Mesendoderm (in vitro differentiated cells): ENCODE data around the gene P3H3.

ENCODE experiments used
- DNase-seq: peaks from one replicate; pipeline ENCODE4 v3.0.0; 2013
- H2AK5ac ChIP-seq: 2 replicates; pipeline ENCODE4 v1.6.1; 2013; ENCODE audit warnings: low read length, inconsistent platforms
- H2BK120ac ChIP-seq: 2 replicates; pipeline ENCODE4 v1.6.1; 2013; ENCODE audit warnings: low read depth, mild to moderate bottlenecking, low read length, moderate library complexity, mixed read lengths
- H2BK15ac ChIP-seq: replicated peaks from 2 replicates; pipeline ENCODE4 v1.6.1; 2013; ENCODE audit warnings: low read depth, mild to moderate bottlenecking, moderate library complexity
- H2BK5ac ChIP-seq: 2 replicates; pipeline ENCODE4 v1.6.1; 2013; ENCODE audit warnings: low read length, inconsistent platforms
- H3K18ac ChIP-seq: 2 replicates; pipeline ENCODE4 v1.6.1; 2013; ENCODE audit warnings: mild to moderate bottlenecking, low read length, mixed read lengths
- H3K23ac ChIP-seq: one replicate; pipeline ENCODE4 v1.6.1; 2013; ENCODE audit warnings: low read length
- H3K27ac ChIP-seq: 2 replicates; pipeline ENCODE4 v1.5.1; 2013; ENCODE audit warnings: low read depth, mild to moderate bottlenecking, inconsistent platforms, low read length, moderate library complexity
- H3K27me3 ChIP-seq: 2 replicates; pipeline ENCODE4 v1.6.1; 2013; ENCODE audit warnings: low read length, control low read depth, mild to moderate bottlenecking, inconsistent platforms; ENCODE audit not compliant: insufficient read depth, poor library complexity
- H3K36me3 ChIP-seq: 2 replicates; pipeline ENCODE4 v1.6.1; 2013; ENCODE audit warnings: low read length, inconsistent platforms; ENCODE audit not compliant: control insufficient read depth, insufficient read depth
- H3K4ac ChIP-seq: one replicate; pipeline ENCODE4 v1.6.1; 2013; ENCODE audit warnings: low read depth, mild to moderate bottlenecking, low read length, moderate library complexity
- H3K4me1 ChIP-seq: 2 replicates; pipeline ENCODE4 v1.6.1; 2013; ENCODE audit warnings: low read depth, low read length, inconsistent platforms; ENCODE audit not compliant: control insufficient read depth
- H3K4me2 ChIP-seq: 2 replicates; pipeline ENCODE4 v1.6.1; 2013; ENCODE audit warnings: low read length
- H3K4me3 ChIP-seq: 2 replicates; pipeline ENCODE4 v1.5.1; 2013; ENCODE audit warnings: mild to moderate bottlenecking, low read length
- H3K56ac ChIP-seq: one replicate; pipeline ENCODE4 v1.6.1; 2013; ENCODE audit warnings: low read length
- H3K79me1 ChIP-seq: 2 replicates; pipeline ENCODE4 v1.6.1; 2013; ENCODE audit warnings: low read length, inconsistent platforms
- H3K79me2 ChIP-seq: 2 replicates; pipeline ENCODE4 v1.6.1; 2013; ENCODE audit warnings: mild to moderate bottlenecking, low read length; ENCODE audit not compliant: control insufficient read depth, insufficient read depth
- H3K9ac ChIP-seq: 2 replicates; pipeline ENCODE4 v1.6.1; 2013; ENCODE audit warnings: low read length, inconsistent platforms
- H4K5ac ChIP-seq: one replicate; pipeline ENCODE4 v1.6.1; 2013; ENCODE audit warnings: low read length
- H4K8ac ChIP-seq: one replicate; pipeline ENCODE4 v1.6.1; 2013; ENCODE audit warnings: low read depth, mild to moderate bottlenecking, control low read depth, low read length, moderate library complexity
- WGBS: extraction: QIAGEN DNeasy Blood & Tissue Kit; methylation state at CpG from one replicate; pipeline ENCODE4 v1.1.7; 2013; ENCODE audit warnings: low lambda C conversion rate, missing lambda C conversion rate; ENCODE audit not compliant: insufficient coverage; ENCODE audit errors: extremely low coverage; 5-methylcytosine and 5-hydroxymethylcytosine counted together

Gene P3H3

DNA sequence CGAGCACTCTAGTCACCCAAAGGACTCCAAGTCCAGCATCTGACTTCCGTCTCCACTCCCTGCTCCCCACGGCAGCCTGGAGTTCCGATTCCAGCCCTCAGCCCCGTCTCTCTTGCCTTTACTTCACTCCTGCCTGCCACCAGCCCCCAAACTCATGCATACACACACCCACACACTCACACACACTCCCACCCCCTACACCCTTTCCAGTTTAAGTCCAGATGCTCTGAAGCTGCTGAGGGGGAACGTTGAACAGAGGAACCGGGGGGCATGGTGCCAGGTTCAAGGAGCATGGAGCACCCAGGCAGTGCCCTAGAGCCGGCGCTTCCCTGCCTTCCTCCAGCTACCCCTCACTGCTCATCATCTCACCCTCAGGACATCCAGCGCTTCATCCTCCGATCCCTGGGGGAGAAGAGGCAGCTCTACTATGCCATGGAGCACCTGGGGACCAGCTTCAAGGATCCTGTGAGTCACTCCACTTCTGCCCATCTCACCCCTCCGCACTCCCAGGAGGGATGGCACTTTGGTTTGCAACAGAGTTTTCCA lies 3.3 kb downstream of the P3H3 start:
- Histone ChIP-seq H3K79me1 (peaks cover 12% of the 10 kb centered on the region), H3K4me2 (no peak overlapping the region), H3K36me3 (peaks cover 7% of the 10 kb centered on the region), H3K27ac (no peak overlapping the region), H3K79me2 (peaks cover 4% of the 10 kb centered on the region), H2BK15ac (no peak overlapping the region), H3K4me1 (no peaks in the 10 kb centered on the region), H3K18ac (no peak overlapping the region), H3K27me3 (no peaks in the 10 kb centered on the region), H3K56ac (no peak overlapping the region), H2BK120ac (no peak overlapping the region), H4K5ac (no peak overlapping the region), H2AK5ac (no peak overlapping the region), H4K8ac (no peak overlapping the region), H2BK5ac (no peak overlapping the region), H3K9ac (no peak overlapping the region), H3K4ac (no peak overlapping the region), H3K23ac (no peak overlapping the region), H3K4me3 (no peak overlapping the region)
- no CpG with 5 or more reads among the region's 12 CpGs for WGBS
- no peak for DNase-seq

DNA sequence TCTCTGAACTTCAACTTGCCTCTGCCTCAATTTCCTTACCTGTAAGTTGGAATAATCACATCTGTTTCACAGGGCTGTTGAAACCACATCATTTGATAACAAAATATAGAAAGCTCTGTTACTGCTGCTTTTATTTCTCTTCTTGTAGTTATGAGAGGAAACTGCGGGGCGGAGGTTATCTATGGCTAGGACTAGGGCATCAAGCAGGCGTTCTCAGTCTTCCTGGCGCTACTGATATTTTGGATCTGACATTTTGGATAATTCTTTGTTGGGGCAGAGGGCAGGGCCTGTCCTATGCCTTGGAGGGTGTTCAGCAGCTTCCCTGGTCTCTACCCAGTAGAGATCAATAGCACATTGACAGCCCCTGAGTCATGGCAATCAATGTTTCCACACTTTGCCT lies 3.9 kb downstream of the P3H3 start:
- peaks cover 7% of the 10 kb centered on the region for H3K36me3 ChIP-seq
- H3K79me2 ChIP-seq = peaks cover 4% of the 10 kb centered on the region
- no peak overlapping the region for H3K23ac ChIP-seq
- no peaks in the 10 kb centered on the region for H3K4me1 ChIP-seq
- H2BK5ac ChIP-seq = no peak overlapping the region
- WGBS = no CpG with 5 or more reads among the region's 4 CpGs
- no peak overlapping the region for H2BK15ac ChIP-seq
- H3K18ac ChIP-seq = no peak overlapping the region
- peaks cover 12% of the 10 kb centered on the region for H3K79me1 ChIP-seq
- no peak overlapping the region for H4K5ac ChIP-seq
- no peak overlapping the region for H3K4me3 ChIP-seq
- H4K8ac ChIP-seq = no peak overlapping the region
- H2AK5ac ChIP-seq = no peak overlapping the region
- no peak overlapping the region for H3K56ac ChIP-seq
- no peak overlapping the region for H3K4me2 ChIP-seq
- no peak overlapping the region for H3K9ac ChIP-seq
- no peak overlapping the region for H2BK120ac ChIP-seq
- no peak for DNase-seq
- H3K27ac ChIP-seq = no peak overlapping the region
- H3K4ac ChIP-seq = no peak overlapping the region
- no peaks in the 10 kb centered on the region for H3K27me3 ChIP-seq

DNA sequence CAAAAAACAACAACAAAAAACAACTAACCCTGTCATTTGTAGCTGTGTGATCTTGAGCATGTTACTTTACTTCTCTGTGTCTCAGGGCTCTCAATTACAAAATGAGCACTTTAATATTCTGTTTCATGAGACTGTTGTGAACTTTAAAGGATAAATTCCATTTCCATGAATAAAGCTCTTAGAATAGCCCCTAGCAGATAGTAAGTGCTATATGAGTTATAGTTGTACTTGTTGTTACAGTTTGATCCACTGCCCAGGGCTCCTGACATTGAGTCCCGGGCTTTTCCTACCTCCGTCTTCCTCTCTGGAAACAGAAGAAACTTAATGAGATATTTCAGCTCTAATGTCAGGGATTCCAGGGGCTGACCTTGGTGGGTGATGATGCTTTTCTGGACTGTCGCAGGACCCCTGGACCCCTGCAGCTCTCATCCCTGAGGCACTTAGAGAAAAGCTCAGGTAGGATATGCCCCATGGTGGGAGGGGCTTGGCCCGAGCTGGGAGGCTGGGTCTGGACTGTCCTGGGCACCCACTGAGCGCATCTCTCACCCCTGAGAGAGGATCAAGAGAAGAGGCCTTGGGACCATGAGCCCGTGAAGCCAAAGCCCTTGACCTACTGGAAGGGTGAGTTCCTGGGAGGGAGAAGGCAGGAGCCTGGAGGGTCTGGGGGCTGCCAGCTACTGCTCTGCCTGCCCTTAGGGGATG lies 5.1 kb downstream of the P3H3 start:
- no CpG with 5 or more reads among the region's 6 CpGs for WGBS
- Histone ChIP-seq H3K36me3 (peaks cover 12% of the 10 kb centered on the region), H2BK120ac (no peak overlapping the region)

DNA sequence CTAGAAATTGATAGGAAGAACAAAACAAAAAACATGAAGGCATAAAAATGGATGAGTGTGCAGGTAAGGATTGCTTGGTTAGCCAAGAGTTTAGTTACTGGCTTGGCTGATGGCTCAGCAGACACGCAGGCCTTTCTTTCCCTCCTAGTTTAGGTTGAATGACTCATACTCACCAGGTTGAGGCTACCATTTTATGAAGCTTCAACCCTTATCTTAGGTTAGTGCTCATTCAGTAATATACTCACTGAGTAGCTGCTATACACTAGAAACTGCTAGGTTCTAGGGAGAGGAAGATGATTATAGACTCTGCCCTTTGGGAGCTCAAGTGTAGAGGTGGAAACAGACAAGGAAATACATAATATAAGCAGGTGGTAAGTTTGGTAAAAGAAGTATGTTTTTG lies 6.0 kb downstream of the P3H3 start:
- H2AK5ac ChIP-seq = no peak overlapping the region
- no peak overlapping the region for H3K9ac ChIP-seq
- H3K56ac ChIP-seq = no peak overlapping the region
- no peak for DNase-seq
- H3K4ac ChIP-seq = no peak overlapping the region
- peaks cover 19% of the 10 kb centered on the region for H3K36me3 ChIP-seq
- no peak overlapping the region for H3K4me3 ChIP-seq
- no peak overlapping the region for H3K23ac ChIP-seq
- H3K4me2 ChIP-seq = no peak overlapping the region
- no peak overlapping the region for H2BK5ac ChIP-seq
- no peaks in the 10 kb centered on the region for H3K4me1 ChIP-seq
- H2BK15ac ChIP-seq = no peak overlapping the region
- H4K5ac ChIP-seq = no peak overlapping the region
- peaks cover 10% of the 10 kb centered on the region for H3K79me1 ChIP-seq
- no peak overlapping the region for H3K27ac ChIP-seq
- no CpG with 5 or more reads among the region's 1 CpG for WGBS
- H3K79me2 ChIP-seq = no peaks in the 10 kb centered on the region
- H3K27me3 ChIP-seq = no peaks in the 10 kb centered on the region
- H2BK120ac ChIP-seq = no peak overlapping the region
- H3K18ac ChIP-seq = no peak overlapping the region
- H4K8ac ChIP-seq = no peak overlapping the region

More for the DNA sequence above, 5.1 kb downstream of the P3H3 start:
- no peak overlapping the region for H3K27ac ChIP-seq
- H3K4me2 ChIP-seq = no peak overlapping the region
- no peak overlapping the region for H3K4ac ChIP-seq
- H3K79me1 ChIP-seq = peaks cover 12% of the 10 kb centered on the region
- no peak overlapping the region for H2BK15ac ChIP-seq
- H3K79me2 ChIP-seq = peaks cover 4% of the 10 kb centered on the region
- H4K8ac ChIP-seq = no peak overlapping the region
- no peaks in the 10 kb centered on the region for H3K27me3 ChIP-seq
- no peak overlapping the region for H3K23ac ChIP-seq
- no peaks in the 10 kb centered on the region for H3K4me1 ChIP-seq
- no peak overlapping the region for H3K9ac ChIP-seq
- no peak overlapping the region for H3K56ac ChIP-seq
- H3K18ac ChIP-seq = no peak overlapping the region
- H2AK5ac ChIP-seq = no peak overlapping the region
- DNase-seq = no peak
- H4K5ac ChIP-seq = no peak overlapping the region
- H2BK5ac ChIP-seq = no peak overlapping the region
- H3K4me3 ChIP-seq = no peak overlapping the region

DNA sequence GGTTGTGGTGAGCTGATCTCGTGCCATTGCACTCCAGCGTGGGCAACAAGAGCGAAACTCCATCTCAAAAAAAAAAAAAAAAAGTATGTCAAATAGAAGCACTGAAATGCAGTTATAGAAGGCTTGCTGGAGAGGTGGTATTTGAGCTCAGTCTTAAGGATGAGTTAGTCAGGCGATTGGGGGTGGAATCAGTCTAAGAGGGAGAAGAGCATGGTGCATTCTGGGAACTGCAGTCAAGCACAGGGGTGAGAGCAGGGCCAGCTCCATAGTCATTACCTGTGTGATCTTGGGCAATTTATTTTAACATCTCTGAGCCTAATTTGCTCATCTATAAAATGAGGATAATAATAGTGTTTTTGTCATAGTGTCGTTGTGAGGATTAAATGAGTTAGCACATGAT lies 6.7 kb downstream of the P3H3 start:
- H3K27ac ChIP-seq = no peak overlapping the region
- no peak overlapping the region for H4K5ac ChIP-seq
- H2BK120ac ChIP-seq = no peak overlapping the region
- peaks cover 10% of the 10 kb centered on the region for H3K79me1 ChIP-seq
- H3K4me3 ChIP-seq = no peak overlapping the region
- H4K8ac ChIP-seq = no peak overlapping the region
- no peaks in the 10 kb centered on the region for H3K4me1 ChIP-seq
- H3K56ac ChIP-seq = no peak overlapping the region
- H2BK15ac ChIP-seq = no peak overlapping the region
- DNase-seq = peak; percentile 39
- H3K27me3 ChIP-seq = no peaks in the 10 kb centered on the region
- H3K9ac ChIP-seq = no peak overlapping the region
- no peak overlapping the region for H3K18ac ChIP-seq
- H2AK5ac ChIP-seq = no peak overlapping the region
- H3K36me3 ChIP-seq = peaks cover 21% of the 10 kb centered on the region
- H2BK5ac ChIP-seq = no peak overlapping the region
- H3K4ac ChIP-seq = no peak overlapping the region
- H3K79me2 ChIP-seq = no peaks in the 10 kb centered on the region
- no peak overlapping the region for H3K23ac ChIP-seq
- WGBS = no CpG with 5 or more reads among the region's 5 CpGs
- H3K4me2 ChIP-seq = no peak overlapping the region

DNA sequence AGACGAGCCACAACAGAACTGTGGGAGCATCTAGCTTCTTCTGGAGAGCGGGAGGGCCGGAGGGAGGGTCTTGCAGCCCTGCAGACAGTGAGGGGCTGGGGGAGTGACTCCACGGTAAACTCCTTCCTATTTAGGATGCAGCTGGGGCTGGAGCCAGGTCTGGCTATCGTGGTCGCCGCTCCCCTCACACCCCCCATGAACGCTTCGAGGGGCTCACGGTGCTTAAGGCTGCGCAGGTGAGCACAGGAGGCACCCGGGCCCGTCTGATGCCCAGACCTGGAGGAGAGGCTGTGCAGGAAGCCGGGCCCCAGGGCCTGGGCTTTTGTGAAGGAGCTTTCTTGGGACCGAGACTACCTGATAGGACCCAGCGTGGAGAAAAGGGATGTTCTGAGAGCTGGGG lies 8.6 kb downstream of the P3H3 start:
- Histone ChIP-seq H3K56ac (no peak overlapping the region), H3K9ac (no peak overlapping the region), H4K8ac (no peak overlapping the region), H2AK5ac (no peak overlapping the region), H2BK120ac (no peak overlapping the region), H2BK5ac (no peak overlapping the region), H3K4me2 (no peak overlapping the region), H3K18ac (no peak overlapping the region), H3K27me3 (no peaks in the 10 kb centered on the region), H2BK15ac (no peak overlapping the region), H3K27ac (no peak overlapping the region), H3K4me3 (no peak overlapping the region), H3K4ac (no peak overlapping the region), H3K4me1 (no peaks in the 10 kb centered on the region), H3K23ac (no peak overlapping the region), H4K5ac (no peak overlapping the region), H3K79me2 (no peaks in the 10 kb centered on the region), H3K79me1 (no peaks in the 10 kb centered on the region), H3K36me3 (peaks cover 18% of the 10 kb centered on the region)
- WGBS = no CpG with 5 or more reads among the region's 16 CpGs
- DNase-seq = no peak
